ENCODE data around the gene NADK2.
A peak's percentile ranks its signal among the peaks of the same experiment; 100 is the strongest.

Gene NADK2

DNA sequence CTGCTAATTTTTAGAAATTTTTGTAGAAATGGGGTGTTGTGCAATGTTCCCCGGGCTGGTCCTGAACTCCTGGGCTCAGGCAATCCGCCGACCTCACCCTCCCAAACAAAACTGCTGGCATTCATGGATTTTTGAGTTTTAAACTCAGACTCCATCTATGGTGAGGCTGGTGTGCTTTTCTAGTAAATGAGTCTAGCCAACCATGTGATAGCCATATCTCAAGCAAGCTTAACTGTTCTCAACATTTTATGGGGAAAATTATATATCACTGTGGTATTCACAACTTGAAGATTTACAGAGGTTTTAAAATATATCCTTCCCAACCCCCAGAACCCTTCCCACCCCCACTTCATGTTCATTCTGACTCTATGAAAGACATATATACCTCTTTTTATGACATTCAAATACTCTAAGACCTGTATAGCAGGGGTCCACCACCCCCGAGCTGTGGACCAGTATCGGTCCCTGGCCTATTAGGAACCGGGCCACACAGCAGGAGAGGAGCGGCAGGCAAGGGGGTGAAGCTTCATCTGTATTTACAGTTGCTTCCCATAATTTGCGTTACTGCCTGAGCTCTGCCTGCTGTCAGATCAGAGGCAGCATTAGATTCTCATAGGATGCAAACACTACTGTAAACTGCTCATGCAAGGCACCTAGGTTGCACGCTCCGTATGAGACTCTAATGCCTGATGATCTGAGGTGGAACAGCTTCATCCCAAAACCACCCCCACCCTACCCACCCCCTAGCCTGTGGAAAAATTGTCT is 4.5 kb upstream of the NADK2 start:
- DNase-seq (ENCODE audit: low spot score), result no peak

DNA sequence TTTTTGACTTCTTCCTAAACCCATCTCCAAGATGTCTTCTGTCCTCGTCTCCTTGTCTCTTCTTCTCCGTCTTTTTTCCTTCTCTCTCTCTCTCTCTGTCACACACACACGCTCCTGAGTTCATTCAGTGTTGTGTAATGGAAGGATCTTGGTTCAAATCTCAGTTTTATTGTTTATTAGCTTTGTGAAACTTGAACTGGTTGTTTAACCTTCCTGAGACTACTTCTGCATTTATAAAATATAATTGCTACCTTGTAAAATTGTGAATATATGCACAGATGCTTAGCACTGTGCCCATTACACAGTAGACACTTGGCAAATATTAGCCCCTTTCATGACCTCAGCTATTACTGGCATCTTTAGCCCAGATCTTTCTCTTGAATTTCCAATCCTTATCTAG is 2.4 kb upstream of the NADK2 start:
- DNase-seq (ENCODE audit: low spot score), result no peak

DNA sequence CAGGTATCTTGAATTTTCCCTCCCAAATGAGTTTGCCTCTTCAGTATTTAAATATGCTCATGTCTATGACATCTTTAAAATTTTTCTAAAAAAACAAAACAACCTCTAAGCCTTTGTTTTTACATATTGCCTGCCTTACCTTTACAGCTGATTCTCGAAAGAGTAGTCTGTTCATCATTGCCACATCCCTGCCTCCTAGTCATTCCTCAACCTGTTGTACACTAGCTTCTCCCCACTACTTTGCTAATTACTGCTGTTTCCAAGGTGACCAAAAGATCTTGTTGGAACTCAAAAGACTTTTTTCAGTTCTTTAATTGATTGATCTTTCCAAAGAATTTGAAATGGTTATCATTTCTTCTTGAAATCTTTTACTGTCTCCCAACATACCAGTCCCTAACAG is 1.9 kb upstream of the NADK2 start:
- no peak for DNase-seq (ENCODE audit: low spot score)

DNA sequence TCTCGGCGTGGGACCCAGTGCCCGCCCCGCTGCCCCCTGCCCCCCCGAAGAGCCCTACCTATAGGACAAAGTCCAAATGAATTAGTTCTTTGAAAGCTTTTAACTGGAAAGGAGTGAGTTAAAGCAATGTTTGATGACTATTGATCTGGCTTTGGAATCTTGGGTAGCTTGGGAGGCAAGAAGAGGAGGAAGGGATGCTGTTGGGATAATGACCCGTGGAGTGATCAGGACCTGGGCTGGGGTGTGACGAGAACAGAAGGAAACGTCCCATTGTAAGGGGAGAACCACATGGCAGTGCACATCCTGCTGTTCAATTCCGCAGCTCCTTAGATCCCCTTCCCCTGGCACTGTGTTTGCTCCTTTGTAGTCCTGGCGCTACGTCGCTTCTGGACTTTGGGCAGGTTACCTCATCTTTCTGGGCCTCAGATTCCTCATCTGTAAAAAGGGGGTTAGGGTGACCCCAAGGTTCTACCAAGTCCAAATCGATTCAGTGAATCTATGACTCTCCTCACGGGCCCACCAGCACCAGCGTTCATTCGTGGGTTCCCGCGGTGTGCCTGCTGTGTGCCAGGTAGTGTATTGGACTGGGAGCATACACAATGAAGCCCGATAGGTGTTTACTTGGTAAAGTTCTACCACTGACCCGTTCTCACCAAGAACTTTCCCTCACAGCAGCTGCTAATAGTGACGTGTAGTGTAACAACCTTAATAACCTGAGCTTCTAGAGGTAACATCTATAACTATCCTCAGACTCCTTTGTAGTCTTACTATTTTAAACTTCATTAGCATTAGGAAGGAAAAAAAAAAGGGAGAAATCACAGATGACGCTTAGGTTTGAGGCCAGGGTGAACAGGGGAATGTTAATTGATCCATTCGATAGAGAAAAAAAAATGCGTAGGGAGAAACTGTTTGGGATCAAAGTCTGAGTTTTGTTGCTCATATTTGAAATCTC is 1.1 kb upstream of the NADK2 start:
- no peak for DNase-seq (ENCODE audit: low spot score)

DNA sequence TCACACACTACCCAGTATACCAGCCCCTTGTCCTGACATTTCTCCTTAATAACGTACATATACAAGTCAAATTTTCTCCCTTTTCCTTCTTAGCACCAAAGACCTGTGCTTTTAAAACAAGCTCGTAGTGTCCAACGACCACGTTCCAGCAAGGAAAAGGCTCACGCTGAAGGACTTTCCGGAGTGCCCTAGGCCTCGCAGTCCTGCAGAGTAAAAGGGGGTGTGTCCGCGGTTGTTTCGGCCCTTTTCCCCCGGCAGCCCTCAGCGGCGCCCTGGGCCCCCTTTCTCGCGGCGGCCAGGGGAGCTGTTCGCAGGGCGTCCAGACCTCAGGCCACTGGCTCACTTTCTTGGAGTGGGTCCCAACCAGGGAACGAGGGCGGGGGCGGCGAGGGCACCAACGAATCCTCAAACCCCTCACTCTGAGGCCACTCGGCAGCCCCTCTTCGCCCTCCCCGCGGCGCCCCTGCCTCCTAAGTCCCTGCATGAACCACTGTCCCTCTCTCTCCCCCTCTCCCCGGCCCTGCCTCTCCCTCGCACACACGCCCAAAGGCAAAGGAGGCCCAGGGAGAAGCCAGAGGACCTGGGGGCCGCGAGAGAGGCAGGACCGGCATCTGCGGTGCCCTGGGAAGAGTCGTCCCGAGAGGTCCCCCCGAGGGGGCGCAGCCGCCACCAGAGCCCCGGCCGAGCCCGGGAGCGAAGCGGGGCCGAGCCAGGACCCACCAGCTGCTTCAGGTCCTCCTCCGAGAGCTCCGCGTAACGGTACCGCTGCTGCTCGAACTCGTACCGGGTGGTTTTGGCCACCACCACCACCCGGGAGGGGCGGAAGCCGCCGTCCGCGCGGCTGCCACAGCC is 720 bp downstream of the NADK2 start:
- DNase-seq (ENCODE audit: low spot score), result peak; percentile 67

DNA sequence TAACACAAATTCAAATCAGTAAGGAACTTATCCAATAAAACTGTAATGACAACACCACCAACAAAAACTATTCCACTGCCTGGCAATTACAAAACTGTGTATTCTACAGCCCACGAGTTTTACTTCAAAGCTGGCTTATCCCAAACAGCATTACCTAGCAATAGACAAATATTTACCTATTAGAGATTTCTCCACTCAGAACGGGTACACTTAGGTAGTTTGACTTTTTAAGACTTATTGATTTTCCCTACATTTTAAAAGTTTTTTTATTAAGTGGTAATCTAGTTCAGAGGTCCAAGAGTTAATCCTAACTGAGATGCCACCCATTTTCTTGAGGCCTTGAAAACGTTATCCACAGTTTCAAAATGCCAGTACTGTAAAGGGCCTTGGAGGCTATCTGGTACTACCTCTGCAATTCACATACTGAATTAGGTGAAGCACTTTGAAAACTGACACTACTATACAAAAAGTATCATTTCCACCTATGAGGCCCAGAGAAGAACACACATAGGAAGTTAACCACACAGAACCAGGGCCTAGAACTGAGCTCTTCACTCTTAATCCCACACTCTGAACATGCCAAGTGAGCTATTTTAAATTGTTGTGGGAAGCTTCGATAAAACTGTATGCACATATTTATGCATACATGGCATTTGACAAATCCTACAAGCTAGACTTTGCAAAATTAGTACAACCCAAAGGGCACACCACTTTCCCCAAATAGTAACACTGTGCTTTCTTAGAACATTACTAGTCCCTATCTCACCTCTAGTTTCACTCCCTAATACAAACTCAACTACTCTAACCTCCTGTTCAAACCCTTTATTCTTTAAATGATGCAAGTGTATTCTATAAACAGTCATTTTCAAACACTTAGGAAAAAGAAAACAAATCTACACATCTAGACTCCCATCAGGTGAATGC is 2.1 kb downstream of the NADK2 start:
- DNase-seq (ENCODE audit: low spot score), result no peak

DNA sequence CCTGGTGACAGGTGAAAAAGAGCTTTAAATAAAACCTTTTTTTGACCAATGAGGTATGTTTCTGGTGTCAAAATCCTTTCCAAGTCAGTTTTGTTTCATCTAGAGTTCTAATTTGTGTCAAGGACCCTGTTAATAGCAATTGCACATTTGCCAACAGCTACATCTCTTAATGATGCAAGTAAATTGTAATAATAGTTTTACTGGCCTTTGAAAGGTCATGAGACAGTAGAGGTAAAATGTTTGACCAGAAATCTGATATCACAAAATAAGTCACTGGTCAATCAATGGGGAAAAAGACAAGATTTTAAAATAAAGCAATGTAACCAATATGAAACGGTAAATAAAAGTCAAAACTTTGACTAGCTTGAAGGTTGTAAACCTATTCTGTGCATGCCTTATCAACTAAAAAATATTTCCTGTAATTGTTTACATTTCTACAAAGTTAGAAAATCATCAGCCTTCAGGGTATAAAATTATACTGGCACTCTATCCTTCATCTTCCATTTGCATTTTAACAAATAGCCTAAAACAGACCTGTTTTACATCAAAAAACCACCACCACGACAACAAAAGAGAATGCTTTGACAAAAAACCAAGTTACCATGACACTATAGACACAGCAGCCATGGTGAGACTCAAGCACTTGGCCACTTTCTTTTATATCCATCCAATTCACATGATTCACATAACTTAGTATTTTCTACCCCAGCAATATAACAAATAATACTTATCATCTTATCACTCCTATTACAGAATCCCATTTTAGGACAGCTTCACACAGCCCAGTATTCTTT is 3.0 kb downstream of the NADK2 start:
- no peak for DNase-seq (ENCODE audit: low spot score)

GRCh38 chr5:36237751-36238150 is 4.0 kb downstream of the NADK2 start:
- DNase-seq (ENCODE audit: low spot score), result no peak

GRCh38 chr5:36236801-36237200 is 4.9 kb downstream of the NADK2 start:
- no peak for DNase-seq (ENCODE audit: low spot score)

GRCh38 chr5:36232533-36232932 is 9.2 kb downstream of the NADK2 start:
- DNase-seq (ENCODE audit: low spot score), result no peak

DNA sequence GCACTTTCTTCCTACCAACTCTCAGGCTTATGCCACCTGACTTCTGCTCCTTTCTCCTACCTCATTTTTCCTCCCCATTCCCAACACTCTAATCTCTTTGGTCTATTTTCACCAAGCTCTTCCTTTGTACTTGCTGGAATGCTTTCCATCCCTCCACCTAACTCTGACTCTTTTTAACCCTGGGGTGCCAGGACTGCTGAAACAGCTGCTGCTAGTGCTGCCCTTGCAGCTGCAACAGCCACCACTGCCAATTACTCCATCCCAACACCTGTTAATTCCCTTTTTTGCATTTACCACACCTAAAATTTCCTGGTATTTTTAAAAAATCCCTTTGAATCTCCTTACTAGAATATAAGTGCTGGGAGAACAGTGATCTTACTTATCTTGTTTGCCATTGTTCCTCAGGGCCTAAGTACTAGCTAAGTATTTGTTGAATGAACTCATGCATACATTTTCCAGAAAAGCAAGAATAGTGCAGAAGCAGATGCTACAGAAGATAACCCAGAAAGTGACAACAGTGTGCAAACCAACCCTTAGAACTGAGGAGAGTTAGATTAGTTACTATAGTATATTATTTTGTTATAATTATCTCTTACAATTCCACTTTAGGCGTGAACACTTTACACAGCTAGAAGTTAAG is 11.5 kb downstream of the NADK2 start:
- no peak for DNase-seq (ENCODE audit: low spot score)

- no peak for DNase-seq (ENCODE audit: low spot score)
Measured at GRCh38 chr5:36228505-36228904, 13.2 kb downstream of the NADK2 start.

DNA sequence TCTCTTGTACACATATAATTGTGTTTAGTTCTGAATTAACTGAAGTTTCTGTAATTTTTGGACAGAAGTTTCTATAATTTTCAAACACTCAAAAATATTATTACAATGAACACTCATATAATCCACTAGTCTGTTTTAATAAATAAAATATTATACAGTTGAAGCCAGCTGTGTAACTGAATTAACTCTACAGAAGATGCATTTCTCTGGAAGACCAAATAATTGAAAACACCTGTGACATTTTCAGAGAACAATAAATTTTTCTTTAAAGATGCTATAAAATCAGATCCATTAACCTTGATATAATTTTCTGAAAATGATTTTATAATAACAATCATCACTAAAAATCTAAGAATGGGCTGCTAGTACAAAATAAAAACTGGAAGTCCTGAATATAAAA is 14.7 kb downstream of the NADK2 start:
- DNase-seq (ENCODE audit: low spot score), result no peak

- no peak for DNase-seq (ENCODE audit: low spot score)
Measured at GRCh38 chr5:36222620-36223019, 19.1 kb downstream of the NADK2 start.

GRCh38 chr5:36217988-36218387 is 23.7 kb downstream of the NADK2 start:
- no peak for DNase-seq (ENCODE audit: low spot score)

GRCh38 chr5:36217567-36217966 is 24.2 kb downstream of the NADK2 start:
- no peak for DNase-seq (ENCODE audit: low spot score)

- DNase-seq (ENCODE audit: low spot score), result no peak
Measured at GRCh38 chr5:36215910-36216309, 25.8 kb downstream of the NADK2 start.

DNA sequence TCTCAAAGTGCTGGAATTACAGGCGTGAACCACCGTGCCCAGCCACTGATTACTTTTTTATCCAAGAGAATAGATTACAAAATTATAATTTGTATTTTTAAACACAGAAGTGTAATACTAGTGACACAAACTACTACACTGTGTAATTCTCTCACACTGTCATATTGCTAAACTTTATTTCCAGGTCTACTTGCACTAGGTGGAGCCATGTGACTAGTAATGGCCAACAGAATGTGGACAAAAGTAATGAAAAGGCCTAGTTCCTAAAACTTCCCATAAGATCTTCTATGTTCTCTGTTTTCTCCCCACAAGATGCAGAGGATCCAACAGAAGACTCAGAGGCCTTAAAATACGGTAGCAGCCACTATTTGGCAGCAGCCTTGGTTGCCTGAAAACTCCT is 27.3 kb downstream of the NADK2 start:
- no peak for DNase-seq (ENCODE audit: low spot score)

DNA sequence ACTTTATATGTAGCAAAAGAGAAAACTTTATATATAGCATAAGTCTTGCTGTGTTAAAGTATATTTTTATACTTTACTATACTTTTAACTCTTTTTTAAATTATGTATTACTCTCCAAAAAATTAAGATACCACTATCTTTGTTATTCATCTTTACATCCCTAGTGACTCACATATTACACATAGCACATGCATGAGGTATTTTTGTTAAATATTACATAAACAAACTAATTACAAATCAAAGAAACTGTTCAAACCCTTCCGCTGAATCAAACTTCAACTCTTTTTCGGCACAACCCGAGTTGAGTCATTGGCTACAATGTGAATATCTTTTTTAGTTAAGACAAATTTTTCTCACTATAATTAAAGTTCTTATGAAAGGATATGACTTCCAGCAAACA is 32.1 kb downstream of the NADK2 start:
- DNase-seq (ENCODE audit: low spot score), result no peak

GRCh38 chr5:36208786-36209185 is 32.9 kb downstream of the NADK2 start:
- no peak for DNase-seq (ENCODE audit: low spot score)

Data from AG08395 (cell line).